Small intestine (tissue), 7 donors: ENCODE results near the gene RUBCNL. TPM values are rescaled to one million over a fixed set of nuclear protein-coding genes. Genes with fewer than 3 reads are reported as not detected.
A peak's percentile ranks its signal among the peaks of the same experiment; 100 is the strongest.

Source experiments
- DNase-seq, 2 donors: peaks; one replicate each; pipeline versions ENCODE4 v3.0.0 to v3.0.0-alpha.2; 2013
- FAIRE-seq: peaks from 2 replicates; lab custom pipeline; 2012; peaks lifted over from hg19 to GRCh38; lab: Jason Lieb, UNC
- H3K27ac ChIP-seq, 3 donors: one replicate each; pipeline ENCODE4 v1.5.1; 2013; ENCODE audit warnings: low read length in 2 of 3, mild to moderate bottlenecking in 2 of 3, control low read depth in 1 of 3, inconsistent platforms in 1 of 3, low read depth in 1 of 3, moderate library complexity in 1 of 3
- H3K27me3 ChIP-seq, 3 donors: one replicate each; pipeline ENCODE4 v1.6.1; 2013; ENCODE audit warnings: low read length in 3 of 3, inconsistent platforms in 1 of 3; ENCODE audit not compliant: control insufficient read depth in 3 of 3, insufficient read depth in 3 of 3
- H3K36me3 ChIP-seq, 3 donors: one replicate each; pipeline ENCODE4 v1.6.1; 2013; ENCODE audit warnings: low read length in 3 of 3, inconsistent platforms in 1 of 3, low read depth in 1 of 3, mild to moderate bottlenecking in 1 of 3, moderate library complexity in 1 of 3; ENCODE audit not compliant: control insufficient read depth in 3 of 3, insufficient read depth in 2 of 3
- H3K4me1 ChIP-seq, 3 donors: one replicate each; pipeline ENCODE4 v1.6.1; 2013; ENCODE audit warnings: low read length in 2 of 3, inconsistent platforms in 1 of 3, low read depth in 1 of 3, mild to moderate bottlenecking in 1 of 3, moderate library complexity in 1 of 3; ENCODE audit not compliant: control insufficient read depth in 3 of 3, insufficient read depth in 2 of 3
- H3K4me3 ChIP-seq, 3 donors: one replicate each; pipeline ENCODE4 v1.5.1; 2013; ENCODE audit warnings: low read length in 3 of 3, control low read depth in 1 of 3, inconsistent platforms in 1 of 3, low read depth in 1 of 3, mild to moderate bottlenecking in 1 of 3, moderate library complexity in 1 of 3
- H3K9me3 ChIP-seq, 2 donors: one replicate each; pipeline ENCODE4 v1.6.1; 2013; ENCODE audit warnings: low read depth in 1 of 2, low read length in 1 of 2; ENCODE audit not compliant: control insufficient read depth in 2 of 2, insufficient read depth in 1 of 2
- WGBS, 3 donors: extraction: QIAGEN DNeasy Blood & Tissue Kit; methylation state at CpG; one replicate each; pipeline ENCODE4 v1.1.7; 2013; 5-methylcytosine and 5-hydroxymethylcytosine counted together
- polyA plus RNA-seq, 4 donors: library from polyadenylated mRNA; stranded (reverse) in 3 of 4; unstranded in 1 of 4; fragments of 200-250 nt in 3 of 4; fragments of 120-200 nt in 1 of 4; gene quantifications; one replicate each; pipeline versions ENCODE4 v1.2.1 to v1.2.3, GENCODE V29; 2013
- donor health status: healthy with polysubstance abuse.
- donor health status: control.
- donor health status: control.
- donor health status: Bipolar disorder and iron deficiency.
- donor health status: healthy.

The RUBCNL gene
- polyA plus RNA-seq, 4 donors, result 0.67 to 6.2 (median 3.2) TPM

DNA sequence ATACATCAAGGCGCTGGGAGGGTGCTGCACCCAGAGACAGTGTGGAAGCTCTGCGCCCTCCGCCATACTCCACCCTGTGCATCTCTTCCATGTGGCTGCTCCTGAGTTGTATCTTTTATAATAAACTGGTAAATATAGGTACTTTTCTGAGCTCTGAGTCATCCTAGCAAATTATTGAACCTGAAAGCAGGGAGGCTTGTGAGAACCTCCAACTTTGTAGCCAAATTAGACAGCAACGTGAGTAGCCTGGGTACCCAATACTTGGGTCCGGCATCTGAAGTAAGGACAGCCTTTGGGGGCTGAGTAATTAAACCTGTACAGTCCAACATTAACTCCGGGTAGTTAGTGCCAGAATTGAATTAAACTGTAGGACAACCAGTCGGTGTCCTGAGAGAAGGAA is 57.4 kb downstream of the RUBCNL start:
- FAIRE-seq, result no peak
- no peaks in the 10 kb centered on the region for H3K4me1 ChIP-seq
- no peak overlapping the region for H3K4me3 ChIP-seq
- DNase-seq, result no peak
- H3K27me3 ChIP-seq, result no peaks in the 10 kb centered on the region
- WGBS, 3 donors, result 85 to 91% (median 89%) methylated on average over 7 of the region's 7 CpGs
- H3K36me3 ChIP-seq, result no peaks in the 10 kb centered on the region
- H3K27ac ChIP-seq, result no peak overlapping the region
- H3K9me3 ChIP-seq, result peaks cover 0 to 2% of the 10 kb centered on the region in 2 donors

- H3K9me3 ChIP-seq, result peaks cover 0 to 2% of the 10 kb centered on the region in 2 donors
- 55 to 66% (median 63%) methylated on average over 1 of the region's 1 CpG for WGBS, 3 donors
- H3K4me3 ChIP-seq, result no peak overlapping the region
- H3K4me1 ChIP-seq, result no peaks in the 10 kb centered on the region
- no peak for DNase-seq
- no peaks in the 10 kb centered on the region for H3K27me3 ChIP-seq
- no peak overlapping the region for H3K27ac ChIP-seq
- FAIRE-seq, result no peak
- no peaks in the 10 kb centered on the region for H3K36me3 ChIP-seq
These were observed 59.8 kb downstream of the RUBCNL start for GRCh38 chr13:46327246-46327645.

DNA sequence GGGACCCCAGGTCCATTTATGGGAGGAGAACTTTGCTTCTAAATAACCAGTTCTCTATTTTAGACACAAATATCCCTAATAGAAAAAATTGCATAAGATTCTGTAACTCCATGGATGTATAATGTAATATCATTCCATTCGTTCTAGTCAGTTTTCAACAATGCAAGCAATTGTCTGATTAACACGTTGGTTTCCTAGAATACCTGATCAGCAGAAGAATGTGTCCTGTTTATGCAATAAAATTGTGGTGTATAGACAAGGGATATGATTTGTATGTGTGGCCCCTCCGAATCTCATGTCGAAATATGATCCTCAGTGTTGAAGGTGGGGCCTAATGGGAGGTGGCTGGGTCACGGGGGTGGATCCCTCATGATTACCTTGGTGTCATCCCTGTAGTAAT is 62.1 kb downstream of the RUBCNL start:
- H3K27me3 ChIP-seq, result no peaks in the 10 kb centered on the region
- DNase-seq (no peak), FAIRE-seq (no peak)
- H3K9me3 ChIP-seq, result peaks cover 0 to 2% of the 10 kb centered on the region in 2 donors
- no peak overlapping the region for H3K27ac ChIP-seq
- H3K4me3 ChIP-seq, result no peak overlapping the region
- WGBS, 3 donors, result 77 to 80% (median 80%) methylated on average over 5 of the region's 5 CpGs
- no peaks in the 10 kb centered on the region for H3K4me1 ChIP-seq
- H3K36me3 ChIP-seq, result no peaks in the 10 kb centered on the region

DNA sequence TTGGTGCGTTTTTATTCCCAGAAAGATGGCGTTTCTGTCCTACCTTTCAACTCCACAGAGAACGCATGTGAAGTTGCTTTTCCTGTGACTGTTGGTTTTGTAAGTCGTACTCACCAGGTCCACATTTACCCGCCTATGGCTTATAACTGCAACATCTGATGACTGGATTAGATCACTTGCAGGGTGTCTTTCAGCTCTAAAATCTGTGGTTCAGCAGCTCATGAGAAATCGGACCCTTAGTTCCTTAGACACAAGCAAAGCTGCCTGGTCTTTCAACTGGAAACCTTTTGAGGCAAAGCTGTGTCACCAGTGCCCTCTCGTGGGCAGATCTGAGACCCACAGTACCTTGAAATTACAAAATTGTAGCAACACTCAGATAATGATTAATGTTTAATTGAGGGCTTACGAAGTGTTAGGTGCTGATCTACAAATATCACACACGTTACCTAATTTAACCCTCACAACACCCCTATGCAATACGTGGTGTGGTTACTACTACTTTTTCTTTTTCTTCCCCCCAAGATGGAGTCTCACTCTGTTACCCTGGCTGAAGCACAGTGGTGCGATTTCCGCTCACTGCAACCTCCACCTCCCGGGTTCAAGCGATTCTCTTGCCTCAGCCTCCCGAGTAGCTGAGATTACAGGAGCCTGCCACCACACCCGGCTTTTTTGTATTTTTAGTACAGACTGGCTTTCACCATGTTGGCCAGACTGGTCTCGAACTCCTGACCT is 65.4 kb downstream of the RUBCNL start:
- Histone ChIP-seq H3K4me1 (no peaks in the 10 kb centered on the region), H3K9me3 (peaks cover 0 to 2% of the 10 kb centered on the region in 2 donors), H3K27me3 (no peaks in the 10 kb centered on the region), H3K27ac (no peak overlapping the region), H3K4me3 (no peak overlapping the region), H3K36me3 (no peaks in the 10 kb centered on the region)
- FAIRE-seq (no peak), DNase-seq (peak; percentile 40 to 52)
- 55 to 59% (median 56%) methylated on average over 17 of the region's 17 CpGs for WGBS, 3 donors

DNA sequence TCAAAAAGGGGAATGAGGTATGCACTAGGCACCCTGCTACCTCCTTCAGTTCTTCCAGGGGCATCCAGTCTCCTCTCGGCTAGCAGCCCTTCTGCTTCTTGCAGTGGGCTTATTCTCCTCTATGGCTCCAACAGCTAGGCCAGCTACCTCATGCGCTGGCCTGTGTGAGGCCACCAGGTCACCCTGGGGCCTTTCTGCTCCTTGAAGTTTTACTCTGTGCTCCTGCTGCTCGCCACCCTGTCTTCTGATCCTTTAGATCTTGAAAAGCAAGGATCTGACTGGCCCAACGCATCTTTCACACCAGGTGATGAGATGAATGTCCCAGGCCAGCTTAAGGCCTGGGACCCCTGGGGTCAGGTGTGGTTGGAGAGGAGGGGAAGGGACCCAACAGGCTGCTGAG is 66.2 kb downstream of the RUBCNL start:
- Histone ChIP-seq H3K27me3 (no peaks in the 10 kb centered on the region), H3K4me3 (no peak overlapping the region), H3K36me3 (no peaks in the 10 kb centered on the region), H3K9me3 (no peaks in the 10 kb centered on the region), H3K4me1 (no peaks in the 10 kb centered on the region), H3K27ac (no peak overlapping the region)
- DNase-seq, result no peak
- 81 to 90% (median 87%) methylated on average over 4 of the region's 4 CpGs for WGBS, 3 donors
- FAIRE-seq, result no peak

DNA sequence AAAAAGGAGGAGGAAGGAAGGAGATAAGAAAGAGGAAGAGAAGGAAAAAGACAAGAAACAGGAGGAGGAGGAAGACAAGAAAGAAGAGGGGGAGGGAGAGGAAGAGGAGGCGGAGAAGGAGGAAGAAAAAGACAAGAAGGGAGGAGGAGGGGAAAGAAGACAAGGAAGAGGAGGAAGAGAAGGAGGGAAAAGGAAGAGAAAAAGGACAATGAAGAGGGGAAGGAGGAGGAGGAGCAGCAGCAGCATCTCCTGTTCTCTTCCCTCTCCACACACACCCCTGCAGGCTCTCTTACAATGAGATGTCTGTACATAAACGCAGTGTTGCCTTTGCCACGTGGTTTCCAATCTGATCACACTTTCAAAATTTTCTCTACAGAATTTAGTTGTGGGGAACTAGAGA is 66.6 kb downstream of the RUBCNL start:
- H3K36me3 ChIP-seq, result no peaks in the 10 kb centered on the region
- H3K27me3 ChIP-seq, result no peaks in the 10 kb centered on the region
- no peaks in the 10 kb centered on the region for H3K9me3 ChIP-seq
- no peak overlapping the region for H3K4me3 ChIP-seq
- FAIRE-seq, result no peak
- DNase-seq, result no peak
- H3K27ac ChIP-seq, result no peak overlapping the region
- WGBS, 3 donors, result 58 to 71% (median 61%) methylated on average over 3 of the region's 3 CpGs
- H3K4me1 ChIP-seq, result no peaks in the 10 kb centered on the region

- H3K36me3 ChIP-seq, result no peaks in the 10 kb centered on the region
- no peak overlapping the region for H3K27ac ChIP-seq
- 72 to 77% (median 76%) methylated on average over 1 of the region's 1 CpG for WGBS, 3 donors
- no peak overlapping the region for H3K4me3 ChIP-seq
- no peaks in the 10 kb centered on the region for H3K9me3 ChIP-seq
- H3K27me3 ChIP-seq, result no peaks in the 10 kb centered on the region
- FAIRE-seq, result no peak
- no peak for DNase-seq
- H3K4me1 ChIP-seq, result no peaks in the 10 kb centered on the region
These were observed 68.1 kb downstream of the RUBCNL start for GRCh38 chr13:46318986-46319385.

GRCh38 chr13:46317120-46317519 is 69.9 kb downstream of the RUBCNL start:
- Histone ChIP-seq H3K4me1 (no peaks in the 10 kb centered on the region), H3K36me3 (no peaks in the 10 kb centered on the region), H3K27ac (no peak overlapping the region), H3K9me3 (no peaks in the 10 kb centered on the region), H3K4me3 (no peak overlapping the region), H3K27me3 (no peaks in the 10 kb centered on the region)
- DNase-seq (no peak), FAIRE-seq (no peak)
